HCT116 (cell line): ENCODE measurements around the gene ADCK1. TPM values are rescaled to one million over a fixed set of nuclear protein-coding genes. Genes with fewer than 3 reads are reported as not detected.

Experiments
- ATAC-seq: fragments of 200-7000 bp; cut with Tn5 transposase; 2 replicates; pipeline ENCODE4 v1.9.1; 2020; ENCODE audit warnings: mild to moderate bottlenecking, moderate library complexity
- BruUV-seq: library from RNA; stranded (reverse); fragments of 400-500 nt; replicated peaks from 2 replicates; lab custom pipeline; 2021; lab: Mats Ljungman, UMichigan
- CTCF ChIA-PET: fragments of 300-600 bp; sonication (Branson Sonifier 250); formaldehyde crosslinking; loops from one replicate; lab custom pipeline; 2021; ENCODE audit warnings: antibody characterized with exemption; lab: Charles Lee
- POLR2A ChIA-PET: fragments of 300-600, 350-600 bp; sonication (Branson Sonifier 250); formaldehyde crosslinking; loops from one replicate; lab custom pipeline; 2021; ENCODE audit warnings: antibody characterized with exemption; lab: Charles Lee
- RAD21 ChIA-PET, 2 experiments: fragments of 300-600 bp; sonication (Branson Sonifier 250); formaldehyde crosslinking; loops; one replicate each; lab custom pipeline; 2023; ENCODE audit warnings: low total read pairs in 2 of 2; ENCODE audit not compliant: uncharacterized antibody in 2 of 2, unreplicated experiment in 2 of 2, low non-redundant PET in 1 of 2; lab: Charles Lee
- DNase-seq: peaks from one replicate; pipeline ENCODE4 v3.0.0-alpha.2; 2010; ENCODE audit warnings: low read depth, low spot score
- H2AFZ ChIP-seq: fragments of 200-600 bp; shearing (Covaris generic), sonication (generic); 2 replicates; pipeline ENCODE4 v1.6.1; 2017; ENCODE audit warnings: low read depth, mixed run types, mixed read lengths, antibody characterized with exemption, low read length; ENCODE audit not compliant: poor library complexity, severe bottlenecking
- H3K27ac ChIP-seq: 2 replicates; pipeline ENCODE4 v1.5.1; 2012; ENCODE audit warnings: low read depth, low read length
- H3K27me3 ChIP-seq: fragments of 200-600 bp; sonication (generic); 2 replicates; pipeline ENCODE4 v1.6.1; 2016; ENCODE audit warnings: mixed run types, low read length, mixed read lengths; ENCODE audit not compliant: insufficient read depth
- H3K36me3 ChIP-seq, 2 experiments: fragments of 200-500 bp in 1 of 2; fragments of 200-600 bp in 1 of 2; sonication (Bioruptor generic) in 1 of 2; sonication (generic) in 1 of 2; 2 replicates each; pipeline versions ENCODE4 v1.5.1 to v1.6.1; 2014 to 2016; ENCODE audit warnings: low read length in 2 of 2, inconsistent platforms in 1 of 2, mixed read lengths in 1 of 2, mixed run types in 1 of 2; ENCODE audit not compliant: insufficient read depth in 2 of 2, control insufficient read depth in 1 of 2
- H3K4me1 ChIP-seq, 2 experiments: fragments of 200-600 bp in 1 of 2; sonication (generic) in 1 of 2; 2 replicates each; pipeline versions ENCODE4 v1.5.1 to v1.6.1; 2012 to 2017; ENCODE audit warnings: low read length in 2 of 2, inconsistent platforms in 1 of 2, mild to moderate bottlenecking in 1 of 2, mixed read lengths in 1 of 2, mixed run types in 1 of 2, moderate library complexity in 1 of 2; ENCODE audit not compliant: insufficient read depth in 2 of 2, control insufficient read depth in 1 of 2
- H3K4me2 ChIP-seq: fragments of 200-600 bp; sonication (generic); 2 replicates; pipeline ENCODE4 v1.6.1; 2017; ENCODE audit warnings: mixed run types, low read length, mixed read lengths
- H3K4me3 ChIP-seq, 2 experiments: fragments of 200-600 bp in 1 of 2; sonication (generic) in 1 of 2; replicated peaks in 1 of 2; 2 replicates each; pipeline ENCODE4 v1.5.1; 2011 to 2016; ENCODE audit warnings: low read length in 2 of 2, control low read depth in 1 of 2, low read depth in 1 of 2, mild to moderate bottlenecking in 1 of 2, mixed read lengths in 1 of 2, mixed run types in 1 of 2
- H3K79me2 ChIP-seq: fragments of 200-600 bp; sonication (generic); 2 replicates; pipeline ENCODE4 v1.6.1; 2017; ENCODE audit warnings: mild to moderate bottlenecking, mixed run types, low read length, moderate library complexity, mixed read lengths; ENCODE audit not compliant: insufficient read depth
- H3K9ac ChIP-seq: fragments of 200-600 bp; sonication (generic); 2 replicates; pipeline ENCODE4 v1.6.1; 2016; ENCODE audit warnings: low read length, mixed read lengths
- H3K9me2 ChIP-seq: fragments of 200-600 bp; sonication (generic), shearing (Covaris generic); 2 replicates; pipeline ENCODE4 v1.6.1; 2017; ENCODE audit warnings: mixed run types, mild to moderate bottlenecking, moderate library complexity; ENCODE audit not compliant: insufficient read depth
- H3K9me3 ChIP-seq, 2 experiments: fragments of 200-500 bp in 1 of 2; fragments of 200-600 bp in 1 of 2; sonication (Bioruptor generic) in 1 of 2; sonication (generic) in 1 of 2; 2 replicates each; pipeline ENCODE4 v1.6.1; 2014 to 2017; ENCODE audit warnings: low read length in 2 of 2, mixed read lengths in 2 of 2, inconsistent platforms in 1 of 2, low read depth in 1 of 2, mild to moderate bottlenecking in 1 of 2, mixed run types in 1 of 2, moderate library complexity in 1 of 2; ENCODE audit not compliant: control insufficient read depth in 1 of 2, insufficient read depth in 1 of 2
- H4K20me1 ChIP-seq: fragments of 200-600 bp; sonication (generic), shearing (Covaris generic); 2 replicates; pipeline ENCODE4 v1.6.1; 2017; ENCODE audit warnings: mixed run types, mild to moderate bottlenecking, moderate library complexity; ENCODE audit not compliant: insufficient read depth
- CBX3 ChIP-seq: IDR thresholded peaks from 2 replicates; pipeline ENCODE4 v1.6.1; 2012; ENCODE audit warnings: low read depth
- EZH2 ChIP-seq: fragments of 200-600 bp; sonication (generic); IDR thresholded peaks from 2 replicates; pipeline ENCODE4 v1.6.1; 2017; ENCODE audit warnings: antibody characterized with exemption, mixed run types
- EZH2phosphoT487 ChIP-seq: fragments of 200-600 bp; IDR thresholded peaks from 2 replicates; pipeline ENCODE4 v1.6.1; 2018; ENCODE audit warnings: antibody characterized with exemption, borderline replicate concordance
- POLR2AphosphoS5 ChIP-seq: IDR thresholded peaks from 2 replicates; pipeline ENCODE4 v1.6.1; 2011; ENCODE audit warnings: mild to moderate bottlenecking, low read depth, low read length, moderate library complexity
- RAD21 ChIP-seq: IDR thresholded peaks from 2 replicates; pipeline ENCODE4 v1.6.1; 2012; ENCODE audit warnings: low read depth, mild to moderate bottlenecking
- SP1 ChIP-seq: IDR thresholded peaks from 2 replicates; pipeline ENCODE4 v1.6.1; 2012; ENCODE audit warnings: low read depth
- SRF ChIP-seq: IDR thresholded peaks from 2 replicates; pipeline ENCODE4 v1.6.1; 2012; ENCODE audit warnings: low read depth
- ZBTB33 ChIP-seq: IDR thresholded peaks from 2 replicates; pipeline ENCODE4 v1.6.1; 2011; ENCODE audit warnings: mild to moderate bottlenecking, low read length, moderate library complexity; ENCODE audit not compliant: insufficient replicate concordance; ENCODE audit errors: extremely low read depth
- ZFX ChIP-seq: fragments of 450-650 bp; IDR thresholded peaks from 2 replicates; pipeline ENCODE4 v1.6.1; 2017
- ZNF274 ChIP-seq: fragments of 200-500 bp; sonication (Bioruptor generic); IDR thresholded peaks from 2 replicates; pipeline ENCODE4 v1.6.1; 2014; ENCODE audit warnings: mild to moderate bottlenecking, low read depth, low read length, inconsistent platforms
- intact Hi-C: fragments of 100-400 bp; cut with micrococcal nuclease; formaldehyde crosslinking; loops from 2 replicates; pipeline ENCODE4 v1.10.0; 2022
- total RNA-seq: library from RNA; stranded (reverse); gene quantifications from one replicate; pipeline ENCODE4 v1.2.1, GENCODE V29; 2021; ENCODE audit not compliant: unreplicated experiment

The ADCK1 gene
- total RNA-seq, 1 experiment from 2014 or later = 6.0 TPM

GRCh38 chr14:77973246-77973645 is 173.3 kb downstream of the ADCK1 start:
- POLR2A ChIA-PET = no interaction called here
- H3K9me3 ChIP-seq = no peaks in the 10 kb centered on the region
- intact Hi-C loops = no loop called here
- H3K9ac ChIP-seq = no peak overlapping the region
- DNase-seq (no peak), ATAC-seq (no peak)
- H3K4me3 ChIP-seq = no peak overlapping the region
- H2AFZ ChIP-seq = no peak overlapping the region
- RAD21 ChIA-PET = no interaction called here
- TF ChIP-seq SP1 (no peak), EZH2 (no peak), ZBTB33 (no peak), SRF (no peak), RAD21 (no peak), ZFX (no peak), CBX3 (no peak), ZNF274 (no peak), POLR2AphosphoS5 (no peak), EZH2phosphoT487 (no peak)
- H3K27me3 ChIP-seq = no peaks in the 10 kb centered on the region; the same call in 1 of the 2 replicates
- H4K20me1 ChIP-seq = no peaks in the 10 kb centered on the region
- H3K27ac ChIP-seq = no peak overlapping the region
- H3K4me1 ChIP-seq = no peaks in the 10 kb centered on the region
- BruUV-seq = no TSS peak
- H3K4me2 ChIP-seq = no peak overlapping the region
- H3K36me3 ChIP-seq = no peaks in the 10 kb centered on the region
- no peaks in the 10 kb centered on the region for H3K79me2 ChIP-seq
- CTCF ChIA-PET = no interaction called here
- H3K9me2 ChIP-seq = no peaks in the 10 kb centered on the region
